ENCODE measurements around the gene DLG2.

DNA sequence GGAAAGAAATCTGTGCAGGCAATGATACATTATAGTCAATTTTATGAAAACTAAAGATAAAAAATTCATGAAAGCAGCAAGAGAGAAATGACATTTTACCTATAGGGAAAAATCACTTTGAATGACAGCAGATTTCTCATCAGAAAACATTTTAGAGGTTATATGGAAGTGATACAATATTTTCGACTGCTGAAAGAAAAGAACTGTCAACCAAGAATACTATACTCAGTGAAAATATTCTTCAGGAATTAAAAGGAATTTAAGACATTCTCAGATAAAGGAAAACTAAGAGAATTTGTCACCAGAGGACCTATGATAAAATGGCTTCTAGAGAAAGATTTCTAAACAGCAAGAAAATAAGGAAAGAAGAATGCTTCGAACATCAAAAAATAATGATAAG is 820.8 kb downstream of the DLG2 start:
- TF ChIP-seq ATF6 (CRISPR knock-in tag; IDR thresholded peaks at IDR 0.05) (no peak), CTCF (IDR thresholded peaks at IDR 0.05) (no peak), IRF2 (CRISPR knock-in tag; IDR thresholded peaks at IDR 0.05; ENCODE audit: borderline replicate concordance, low read depth) (no peak), FOXP4 (CRISPR knock-in tag; IDR thresholded peaks at IDR 0.05) (no peak)
- TF ChIP-seq, protein P1, sequence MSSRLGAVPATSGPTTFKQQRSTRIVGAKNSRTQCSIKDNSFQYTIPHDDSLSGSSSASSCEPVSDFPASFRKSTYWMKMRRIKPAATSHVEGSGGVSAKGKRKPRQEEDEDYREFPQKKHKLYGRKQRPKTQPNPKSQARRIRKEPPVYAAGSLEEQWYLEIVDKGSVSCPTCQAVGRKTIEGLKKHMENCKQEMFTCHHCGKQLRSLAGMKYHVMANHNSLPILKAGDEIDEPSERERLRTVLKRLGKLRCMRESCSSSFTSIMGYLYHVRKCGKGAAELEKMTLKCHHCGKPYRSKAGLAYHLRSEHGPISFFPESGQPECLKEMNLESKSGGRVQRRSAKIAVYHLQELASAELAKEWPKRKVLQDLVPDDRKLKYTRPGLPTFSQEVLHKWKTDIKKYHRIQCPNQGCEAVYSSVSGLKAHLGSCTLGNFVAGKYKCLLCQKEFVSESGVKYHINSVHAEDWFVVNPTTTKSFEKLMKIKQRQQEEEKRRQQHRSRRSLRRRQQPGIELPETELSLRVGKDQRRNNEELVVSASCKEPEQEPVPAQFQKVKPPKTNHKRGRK (CRISPR knock-in tag; IDR thresholded peaks at IDR 0.05; ENCODE audit: borderline replicate concordance): no peak

Data from WTC11 (cell line).